ENCODE data around the gene EXOC6B.

DNA sequence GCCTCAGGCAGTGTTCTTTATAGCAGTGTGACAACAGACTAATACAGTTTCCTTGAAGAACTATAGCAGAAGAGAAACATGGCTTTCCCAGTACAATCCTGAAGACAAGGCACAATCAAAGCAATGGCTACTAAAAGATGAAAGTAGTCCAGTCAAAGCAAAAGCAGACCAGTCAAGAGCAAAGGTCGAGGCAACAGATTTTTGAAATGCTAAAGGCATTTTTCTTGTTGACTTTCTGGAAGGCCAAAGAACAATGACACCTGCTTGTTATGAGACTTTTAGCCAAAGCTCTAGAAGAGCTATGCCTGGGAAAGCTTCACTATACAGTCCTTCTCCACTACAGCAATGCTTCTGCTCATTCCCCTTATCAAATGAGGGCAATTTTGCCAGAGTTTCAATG lies 269.9 kb downstream of the EXOC6B start:
- no peak for TF ChIP-seq CTCF (IDR thresholded peaks at IDR 0.05)
- no peak for TF ChIP-seq POLR2A (IDR thresholded peaks at IDR 0.05)
